ENCODE data around the gene SHKBP1.
"Not testable (repeated sequence)": the region's sequence is repeated elsewhere in the genome, so short reads cannot be mapped to it uniquely, and the experiment has no call there.

SHKBP1 gene

GRCh38 chr19:40555978-40556689 lies 20.5 kb upstream of the SHKBP1 start:
- DNase-seq, result no peak

- DNase-seq, result no peak
Observed at GRCh38 chr19:40556953-40557530, 19.6 kb upstream of the SHKBP1 start.

GRCh38 chr19:40559394-40559793 lies 17.3 kb upstream of the SHKBP1 start:
- no peak for DNase-seq

GRCh38 chr19:40560092-40560507 lies 16.6 kb upstream of the SHKBP1 start:
- no peak for DNase-seq

DNA sequence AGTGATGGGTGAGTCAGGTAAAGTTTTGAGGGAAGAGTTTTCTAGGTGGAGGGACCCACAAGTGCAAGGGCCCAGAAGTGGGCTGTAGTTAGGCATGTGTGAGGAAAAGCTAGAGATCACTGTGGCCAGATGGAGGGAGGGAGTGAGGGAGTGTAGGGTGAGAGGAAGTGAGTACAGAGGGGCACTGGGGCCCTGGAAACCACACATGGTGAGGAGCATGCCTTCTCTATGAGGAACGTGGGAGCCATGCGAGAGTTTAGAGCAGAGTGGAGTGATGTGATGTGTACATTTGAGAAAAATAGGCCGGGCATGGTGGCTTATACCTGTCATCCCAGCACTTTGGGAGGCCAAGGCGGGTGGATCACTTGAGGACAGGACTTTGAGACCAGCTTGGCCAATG lies 14.7 kb upstream of the SHKBP1 start:
- no peak for DNase-seq

- not testable (repeated sequence) for DNase-seq
Observed at GRCh38 chr19:40564535-40564934, 12.1 kb upstream of the SHKBP1 start.

DNA sequence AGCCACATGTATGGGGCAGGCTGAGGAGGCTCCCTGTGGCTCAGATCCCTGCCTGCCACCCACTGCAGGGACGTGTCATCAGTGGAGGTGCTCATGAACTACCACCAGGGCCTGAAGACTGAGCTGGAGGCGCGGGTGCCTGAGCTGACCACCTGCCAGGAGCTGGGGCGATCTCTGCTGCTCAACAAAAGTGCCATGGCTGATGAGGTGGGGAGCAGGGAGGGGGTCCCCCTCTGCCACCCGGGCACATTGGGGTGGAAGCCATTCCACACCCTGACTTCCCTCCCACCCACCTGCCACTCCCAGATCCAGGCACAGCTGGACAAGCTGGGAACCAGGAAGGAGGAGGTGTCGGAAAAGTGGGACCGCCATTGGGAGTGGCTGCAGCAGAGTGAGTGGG lies 11.3 kb upstream of the SHKBP1 start:
- DNase-seq, result no peak

DNA sequence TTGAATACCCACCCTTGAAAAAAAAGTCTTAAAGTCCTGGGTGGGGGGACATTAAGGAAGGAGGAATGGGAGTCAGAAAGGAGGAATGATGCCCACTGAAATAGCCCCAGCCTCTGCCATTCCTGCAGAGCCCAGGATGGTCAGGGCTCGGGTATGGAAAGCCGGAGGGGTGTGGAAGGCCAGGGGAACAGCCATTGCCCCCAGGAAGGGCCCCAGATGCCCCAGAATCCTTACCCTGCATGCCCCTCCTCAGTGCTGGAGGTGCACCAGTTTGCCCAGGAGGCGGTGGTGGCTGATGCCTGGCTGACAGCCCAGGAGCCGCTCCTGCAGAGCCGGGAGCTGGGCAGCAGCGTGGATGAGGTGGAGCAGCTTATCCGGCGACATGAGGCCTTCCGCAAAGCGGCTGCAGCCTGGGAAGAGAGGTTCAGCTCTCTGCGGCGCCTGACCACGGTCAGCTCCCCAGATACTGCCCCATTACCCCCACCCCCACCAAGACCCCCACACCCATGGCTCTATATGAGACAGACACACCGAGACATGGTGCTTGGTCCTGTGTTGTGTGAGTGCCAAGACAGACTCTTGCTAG lies 10.7 kb upstream of the SHKBP1 start:
- DNase-seq, result no peak

GRCh38 chr19:40567040-40567749 lies 9.5 kb upstream of the SHKBP1 start:
- no peak for DNase-seq

- no peak for DNase-seq
Observed at GRCh38 chr19:40567750-40568494, 8.8 kb upstream of the SHKBP1 start.

- DNase-seq, result peak; percentile 97 to 99
Observed at GRCh38 chr19:40570313-40571004, 6.2 kb upstream of the SHKBP1 start.

- no peak for DNase-seq
Observed at GRCh38 chr19:40571005-40571318, 5.7 kb upstream of the SHKBP1 start.

DNA sequence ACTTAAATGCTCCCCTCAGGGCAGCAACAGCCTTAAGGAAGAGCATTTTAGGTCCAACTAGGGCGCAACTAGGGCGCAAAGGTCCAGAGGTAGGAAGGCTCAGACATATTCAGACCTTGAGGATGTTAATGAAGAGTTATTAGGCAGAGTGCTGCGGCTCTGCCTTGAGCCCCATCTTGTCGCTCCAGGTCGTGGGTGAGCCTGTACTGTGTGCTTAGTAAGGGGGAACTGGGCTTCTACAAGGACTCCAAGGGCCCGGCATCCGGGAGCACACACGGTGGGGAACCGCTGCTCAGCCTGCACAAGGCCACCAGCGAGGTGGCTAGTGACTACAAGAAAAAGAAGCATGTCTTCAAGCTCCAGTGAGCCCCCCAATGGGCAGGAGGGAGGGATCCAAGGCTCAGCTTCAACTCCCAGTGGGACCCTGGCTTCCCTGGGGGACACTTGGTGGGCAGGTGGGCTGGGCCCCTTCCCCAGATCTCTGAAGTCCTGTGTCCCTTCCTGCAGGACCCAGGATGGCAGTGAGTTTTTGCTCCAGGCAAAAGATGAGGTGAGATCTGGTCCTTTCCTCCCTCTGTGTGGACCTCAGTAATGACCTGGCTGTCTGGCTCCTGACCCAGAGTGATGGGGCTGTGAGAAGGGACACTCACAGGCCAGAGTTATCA lies 4.7 kb upstream of the SHKBP1 start:
- no peak for DNase-seq

GRCh38 chr19:40575326-40575725 lies 1.3 kb upstream of the SHKBP1 start:
- DNase-seq, result no peak

GRCh38 chr19:40576151-40576584 lies 505 bp upstream of the SHKBP1 start:
- no peak for DNase-seq

GRCh38 chr19:40578442-40578908 lies 1.8 kb downstream of the SHKBP1 start:
- DNase-seq, result no peak

GRCh38 chr19:40580619-40581018 lies 3.9 kb downstream of the SHKBP1 start:
- no peak for DNase-seq

GRCh38 chr19:40581531-40581930 lies 4.9 kb downstream of the SHKBP1 start:
- DNase-seq, result no peak

DNA sequence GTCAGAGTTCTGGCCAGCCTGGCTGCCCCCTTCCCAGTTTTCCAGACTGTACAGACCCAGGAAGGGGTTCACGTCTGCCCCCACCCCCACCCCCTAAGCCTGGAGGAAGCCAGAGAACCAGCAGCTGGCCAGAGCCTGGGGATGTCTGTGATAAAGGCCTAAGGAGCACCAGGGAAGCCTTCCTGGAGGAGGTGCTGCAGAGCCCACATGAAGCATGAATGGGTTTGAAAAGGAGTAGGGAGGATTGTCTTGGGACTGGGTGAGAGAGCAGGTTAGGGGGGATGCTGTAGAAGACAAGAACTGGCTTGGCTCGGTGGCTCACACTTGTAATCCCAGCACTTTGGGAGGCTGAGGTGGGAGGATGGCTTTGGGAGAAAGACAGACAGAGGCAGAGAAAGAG lies 5.8 kb downstream of the SHKBP1 start:
- no peak for DNase-seq

DNA sequence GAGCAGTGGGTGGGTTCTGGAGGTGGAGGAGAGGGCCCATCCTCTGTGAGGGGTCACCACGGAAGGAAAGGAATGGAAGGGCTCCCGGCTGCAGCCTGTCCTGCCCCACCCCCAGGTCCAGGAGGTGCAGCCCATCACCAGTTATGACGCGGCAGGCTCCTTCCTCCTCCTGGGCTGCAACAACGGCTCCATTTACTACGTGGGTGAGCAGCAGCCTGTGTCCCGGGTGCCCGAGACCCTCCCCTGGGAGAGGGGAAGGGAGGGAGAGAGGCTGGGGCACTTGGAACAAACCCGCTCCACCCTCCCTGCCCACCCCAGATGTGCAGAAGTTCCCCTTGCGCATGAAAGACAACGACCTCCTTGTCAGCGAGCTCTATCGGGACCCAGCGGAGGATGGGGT lies 6.6 kb downstream of the SHKBP1 start:
- no peak for DNase-seq

DNA sequence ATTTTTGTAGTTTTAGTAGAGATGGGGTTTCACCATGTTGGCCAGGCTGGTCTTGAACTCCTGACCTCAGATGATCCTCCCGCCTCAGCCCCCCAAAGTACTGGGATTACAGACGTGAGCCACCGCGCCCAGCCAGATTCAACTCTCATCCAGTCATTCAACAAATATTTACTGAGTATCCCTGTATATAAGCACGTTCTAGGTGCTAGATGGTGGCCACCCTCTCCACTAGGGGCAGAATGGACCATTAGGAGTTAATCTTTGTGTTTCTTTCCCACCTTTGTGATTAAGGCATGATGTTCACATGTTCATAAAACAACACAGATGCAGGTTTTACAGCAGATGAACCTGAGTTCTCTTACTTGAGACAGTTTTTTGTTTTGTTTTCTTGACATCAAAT lies 7.3 kb downstream of the SHKBP1 start:
- DNase-seq, result no peak

Measured in NCI-H2081 (cell line).